ENCODE results near the gene CASP1. TPM values are rescaled to one million over a fixed set of nuclear protein-coding genes. Genes with fewer than 3 reads are reported as not detected.

CASP1 gene
- total and polyA plus RNA-seq, 10 donors: 57.7 to 158 (median 103) TPM

DNA sequence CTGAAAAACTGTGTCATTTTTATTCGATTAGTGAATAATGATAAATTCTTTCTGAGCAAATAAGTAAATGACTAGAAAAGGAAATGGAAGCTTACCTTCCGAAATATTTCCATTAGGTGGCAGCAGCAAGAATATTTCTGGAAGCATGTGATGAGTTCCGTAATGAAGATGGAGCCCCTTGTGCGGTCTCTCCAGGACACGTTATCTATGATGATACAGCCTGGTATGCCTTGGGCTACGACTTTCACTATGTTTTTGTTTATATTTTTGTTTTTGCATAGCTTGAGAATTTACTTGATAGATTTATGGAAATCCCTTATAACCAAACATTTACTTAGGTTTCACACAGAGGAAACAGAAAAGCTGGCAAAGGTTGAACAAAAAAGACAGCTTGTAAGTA, 37.7 kb downstream of the CASP1 start:
- TF ChIP-seq, protein P1, sequence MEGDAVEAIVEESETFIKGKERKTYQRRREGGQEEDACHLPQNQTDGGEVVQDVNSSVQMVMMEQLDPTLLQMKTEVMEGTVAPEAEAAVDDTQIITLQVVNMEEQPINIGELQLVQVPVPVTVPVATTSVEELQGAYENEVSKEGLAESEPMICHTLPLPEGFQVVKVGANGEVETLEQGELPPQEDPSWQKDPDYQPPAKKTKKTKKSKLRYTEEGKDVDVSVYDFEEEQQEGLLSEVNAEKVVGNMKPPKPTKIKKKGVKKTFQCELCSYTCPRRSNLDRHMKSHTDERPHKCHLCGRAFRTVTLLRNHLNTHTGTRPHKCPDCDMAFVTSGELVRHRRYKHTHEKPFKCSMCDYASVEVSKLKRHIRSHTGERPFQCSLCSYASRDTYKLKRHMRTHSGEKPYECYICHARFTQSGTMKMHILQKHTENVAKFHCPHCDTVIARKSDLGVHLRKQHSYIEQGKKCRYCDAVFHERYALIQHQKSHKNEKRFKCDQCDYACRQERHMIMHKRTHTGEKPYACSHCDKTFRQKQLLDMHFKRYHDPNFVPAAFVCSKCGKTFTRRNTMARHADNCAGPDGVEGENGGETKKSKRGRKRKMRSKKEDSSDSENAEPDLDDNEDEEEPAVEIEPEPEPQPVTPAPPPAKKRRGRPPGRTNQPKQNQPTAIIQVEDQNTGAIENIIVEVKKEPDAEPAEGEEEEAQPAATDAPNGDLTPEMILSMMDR (IDR thresholded peaks at IDR 0.05 in 8 of 11, conservative IDR thresholded peaks at IDR 0.05 in 3 of 11): no peak
- TF ChIP-seq POLR2A (IDR thresholded peaks at IDR 0.05) (no peak), POLR2AphosphoS5 (IDR thresholded peaks at IDR 0.05) (no peak)
- H3K36me3 ChIP-seq: no peaks in the 10 kb centered on the region
- peaks cover 0 to 9% (median 2%) of the 10 kb centered on the region in 6 donors for H3K4me1 ChIP-seq
- H3K4me3 ChIP-seq: no peak overlapping the region
- intact Hi-C loops (cut with DNase I; ENCODE audit: low total_unique reads): no loop called here
- WGBS, 5 donors: 85 to 91% (median 90%) methylated on average over 6 of the region's 6 CpGs
- H3K27me3 ChIP-seq (replicated peaks in 1 of 7): no peaks in the 10 kb centered on the region
- no peak for DNase-seq
- no peak overlapping the region for H3K27ac ChIP-seq
- no peaks in the 10 kb centered on the region for H3K9me3 ChIP-seq

DNA sequence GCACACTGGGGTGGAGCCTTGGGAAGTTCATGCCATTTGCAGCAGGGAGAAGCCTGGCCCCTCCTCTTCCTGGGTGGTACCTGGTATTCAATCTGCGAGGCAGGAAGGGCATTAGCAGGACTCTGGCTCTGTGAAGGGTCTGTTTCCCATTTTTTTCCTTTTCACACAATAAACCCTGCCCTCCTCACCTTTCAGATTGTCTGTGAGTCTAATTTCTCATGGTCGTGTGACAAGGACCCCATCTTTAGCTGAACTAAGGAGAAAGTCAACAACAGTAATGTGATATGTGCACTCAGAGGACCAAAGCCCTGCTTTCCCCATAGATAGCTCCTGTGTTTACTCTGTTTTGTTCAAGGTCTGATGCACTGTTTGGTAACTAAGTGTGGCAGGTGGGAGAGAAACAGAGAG, 39.9 kb downstream of the CASP1 start:
- Histone ChIP-seq H3K27me3 (replicated peaks in 1 of 7) (no peaks in the 10 kb centered on the region), H3K27ac (no peak overlapping the region), H3K9me3 (no peaks in the 10 kb centered on the region), H3K4me3 (no peak overlapping the region), H3K36me3 (no peaks in the 10 kb centered on the region), H3K4me1 (peaks cover 0 to 1% (median 0%) of the 10 kb centered on the region in 6 donors)
- intact Hi-C loops (cut with DNase I; ENCODE audit: low total_unique reads): no loop called here
- 46 to 66% (median 62%) methylated on average over 2 of the region's 2 CpGs for WGBS, 5 donors
- no peak for DNase-seq
- TF ChIP-seq POLR2A (IDR thresholded peaks at IDR 0.05) (no peak), POLR2AphosphoS5 (IDR thresholded peaks at IDR 0.05) (no peak)
- TF ChIP-seq, protein P1 (IDR thresholded peaks at IDR 0.05 in 8 of 11, conservative IDR thresholded peaks at IDR 0.05 in 3 of 11): no peak

DNA sequence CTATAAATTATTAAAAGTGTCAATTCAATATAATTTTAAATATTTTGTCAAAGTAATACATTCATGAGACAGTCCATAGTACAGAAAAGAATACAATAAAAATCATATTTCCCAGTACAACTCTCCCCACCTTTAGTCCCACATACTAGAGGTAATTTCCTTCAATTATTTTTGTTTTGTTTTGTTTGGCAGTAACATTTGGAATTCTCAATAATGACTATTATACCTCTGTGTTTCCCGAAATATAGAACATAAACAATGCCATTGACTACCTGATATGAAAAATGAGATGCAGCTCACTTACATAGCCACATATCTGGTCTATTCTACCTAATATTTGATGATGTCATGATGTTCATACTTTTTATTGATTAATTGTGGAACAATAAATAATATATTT, 42.2 kb downstream of the CASP1 start:
- Histone ChIP-seq H3K27me3 (replicated peaks in 1 of 7) (no peaks in the 10 kb centered on the region), H3K4me1 (no peaks in the 10 kb centered on the region), H3K36me3 (no peaks in the 10 kb centered on the region), H3K27ac (no peak overlapping the region), H3K4me3 (no peak overlapping the region), H3K9me3 (peaks cover 0 to 8% (median 7%) of the 10 kb centered on the region in 8 donors)
- 76 to 86% (median 83%) methylated on average over 1 of the region's 1 CpG for WGBS, 5 donors
- TF ChIP-seq, protein P1 (IDR thresholded peaks at IDR 0.05 in 8 of 11, conservative IDR thresholded peaks at IDR 0.05 in 3 of 11): no peak
- TF ChIP-seq POLR2AphosphoS5 (IDR thresholded peaks at IDR 0.05) (no peak), POLR2A (IDR thresholded peaks at IDR 0.05) (no peak)
- no peak for DNase-seq
- intact Hi-C loops (cut with DNase I; ENCODE audit: low total_unique reads): no loop called here

DNA sequence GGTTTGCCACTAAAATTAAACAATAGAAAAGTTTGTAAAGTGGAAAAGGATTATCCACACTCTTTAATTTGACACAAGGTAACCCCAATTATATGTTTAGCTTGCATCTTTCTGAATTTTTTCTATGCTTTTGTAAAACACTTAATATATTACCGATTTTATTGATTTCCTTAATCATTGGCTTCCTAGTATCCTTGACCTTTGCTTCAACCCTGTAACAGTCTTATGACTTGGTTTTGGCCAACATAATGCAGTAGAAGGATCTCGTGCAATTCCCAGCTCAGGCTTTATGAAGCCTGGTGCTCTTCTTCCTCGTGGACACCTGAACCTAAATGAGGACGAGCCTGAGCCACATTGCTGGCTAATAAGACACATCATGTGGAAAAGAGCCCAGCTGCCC, 43.0 kb downstream of the CASP1 start:
- Histone ChIP-seq H3K9me3 (peaks cover 0 to 12% (median 7%) of the 10 kb centered on the region in 8 donors), H3K36me3 (no peaks in the 10 kb centered on the region), H3K27ac (no peak overlapping the region), H3K4me1 (no peaks in the 10 kb centered on the region), H3K4me3 (no peak overlapping the region), H3K27me3 (replicated peaks in 1 of 7) (no peaks in the 10 kb centered on the region)
- intact Hi-C loops (cut with DNase I; ENCODE audit: low total_unique reads): no loop called here
- TF ChIP-seq, protein P1 (IDR thresholded peaks at IDR 0.05 in 8 of 11, conservative IDR thresholded peaks at IDR 0.05 in 3 of 11): no peak
- no peak for TF ChIP-seq POLR2AphosphoS5 (IDR thresholded peaks at IDR 0.05)
- no peak for TF ChIP-seq POLR2A (IDR thresholded peaks at IDR 0.05)
- 83 to 94% (median 91%) methylated on average over 4 of the region's 4 CpGs for WGBS, 5 donors
- no peak for DNase-seq

All from spleen (tissue), 11 donors.